Measurements from ENCODE around the gene FLOT1.

Gene FLOT1

GRCh38 chr6:30678964-30679726 is 63.3 kb downstream of the FLOT1 start:
- peak; percentile 69 for DNase-seq

Measured in NCI-H774 (cell line).